Activated CD8-positive, alpha-beta memory T cell treated with anti-CD3 and anti-CD28 coated beads for 24 hours (primary cell): ENCODE data around the gene DFFB.
"Not testable (repeated sequence)": the region's sequence is repeated elsewhere in the genome, so short reads cannot be mapped to it uniquely, and the experiment has no call there.

Experiments used
- DNase-seq: peaks from one replicate; pipeline ENCODE4 v3.0.0-alpha.2; 2020

DFFB gene

DNA sequence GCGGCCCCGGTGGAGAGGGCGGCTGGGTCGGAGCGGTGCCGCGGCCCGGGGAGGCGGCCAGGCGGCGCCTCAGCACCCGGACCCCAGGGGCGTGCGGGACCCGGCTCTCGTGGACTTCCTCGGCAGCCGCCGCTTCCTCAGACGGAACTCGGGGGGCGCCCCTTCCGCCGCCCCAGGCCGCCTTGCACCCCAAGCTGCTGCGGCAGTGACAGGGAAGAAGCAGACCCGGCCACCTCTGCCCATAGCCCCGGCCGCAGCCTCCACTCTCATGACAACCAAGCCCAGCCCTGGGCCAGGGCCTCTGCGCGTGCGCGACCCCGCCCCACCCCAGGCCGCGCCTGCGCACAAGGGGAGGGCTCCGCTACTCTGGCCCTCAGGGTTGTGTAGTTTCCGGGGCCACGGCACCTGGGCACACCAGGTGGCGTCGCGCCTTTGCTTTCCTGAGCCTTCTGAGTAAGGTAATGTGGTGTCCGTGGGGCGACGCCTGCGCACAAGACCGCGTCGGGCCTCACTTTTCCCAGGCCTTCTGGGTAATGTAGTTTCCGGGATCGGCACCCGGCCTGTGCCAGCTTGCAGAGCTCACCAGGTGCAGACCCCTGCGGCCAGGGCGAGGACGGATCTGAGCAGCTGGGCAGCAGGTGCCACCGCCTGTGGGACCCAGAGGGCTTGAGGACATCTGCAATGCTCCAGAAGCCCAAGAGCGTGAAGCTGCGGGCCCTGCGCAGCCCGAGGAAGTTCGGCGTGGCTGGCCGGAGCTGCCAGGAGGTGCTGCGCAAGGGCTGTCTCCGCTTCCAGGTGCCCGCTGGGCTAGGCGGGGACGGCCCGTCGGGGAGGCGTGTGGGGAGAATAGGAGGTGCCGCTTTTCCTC is at the start of gene DFFB, which contains the start of gene CEP104:
DFFB (plus strand) TSS at position 554 of the 868 bp plus-strand sequence; CDS start at position 682, 128 bp downstream.
CEP104 (minus strand) TSS at position 289 of the 868 bp plus-strand sequence. CDS start 4,804 bp downstream, outside the sequence.
- DNase-seq = peak; percentile 98

- no peak for DNase-seq
Observed at GRCh38 chr1:3807769-3808168, 49.5 kb upstream of the DFFB start.

DNA sequence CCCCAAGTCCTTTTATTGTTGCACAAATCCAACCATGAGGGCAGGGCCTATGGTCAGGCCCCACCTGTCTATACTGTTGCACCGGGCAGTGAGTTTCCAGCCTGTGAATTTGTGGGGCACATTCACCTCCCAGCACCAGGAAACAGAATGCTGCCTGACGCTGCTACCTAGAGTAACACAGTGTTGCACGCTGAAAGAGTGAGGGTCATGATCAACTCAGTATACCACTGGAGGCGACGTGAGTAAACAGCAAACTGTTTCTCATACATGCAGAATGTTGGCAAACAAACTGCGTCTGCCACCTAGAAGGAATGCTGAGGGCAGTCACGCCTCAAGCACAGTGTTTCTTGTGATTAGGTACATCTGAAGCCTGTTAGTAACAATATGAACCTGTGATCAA is 47.6 kb upstream of the DFFB start:
- DNase-seq = no peak

- DNase-seq = not testable (repeated sequence)
Observed at GRCh38 chr1:3810149-3810761, 47.0 kb upstream of the DFFB start.

DNA sequence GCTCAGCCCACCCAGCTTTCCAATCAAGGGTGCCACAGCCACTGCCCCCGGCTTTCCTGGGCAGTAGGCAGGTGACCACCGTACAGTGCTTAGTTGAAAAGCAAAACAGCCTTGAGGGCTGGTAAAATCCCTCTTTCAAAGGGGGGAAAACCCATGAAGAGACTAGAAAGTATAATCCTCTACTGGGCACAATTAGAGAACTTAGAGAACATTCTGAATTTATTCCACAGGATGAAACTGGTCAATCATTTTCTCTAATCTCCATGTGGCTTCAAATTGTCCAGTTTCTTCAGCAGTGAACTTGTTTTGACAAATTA is 45.7 kb upstream of the DFFB start:
- no peak for DNase-seq

DNA sequence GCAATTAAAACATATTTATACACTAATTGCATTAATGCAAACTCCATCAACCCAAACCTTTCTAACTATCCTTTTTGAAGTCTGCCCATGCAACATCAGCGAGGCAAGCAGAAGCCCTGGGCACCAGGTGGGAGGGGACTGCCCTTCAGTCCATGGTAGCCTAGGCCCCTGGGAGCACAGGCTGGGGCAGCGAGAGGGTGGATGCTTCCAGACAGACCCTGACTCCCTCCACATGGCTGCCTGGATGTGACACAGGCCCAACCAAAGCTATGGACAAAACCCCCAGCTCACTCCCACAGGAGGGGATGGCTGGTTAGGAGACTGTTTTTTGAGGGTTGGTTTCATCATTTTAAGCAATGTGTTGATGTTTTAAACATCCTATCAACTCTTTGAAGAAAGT is 43.2 kb upstream of the DFFB start:
- no peak for DNase-seq

GRCh38 chr1:3814771-3815561 is 42.3 kb upstream of the DFFB start:
- no peak for DNase-seq

DNA sequence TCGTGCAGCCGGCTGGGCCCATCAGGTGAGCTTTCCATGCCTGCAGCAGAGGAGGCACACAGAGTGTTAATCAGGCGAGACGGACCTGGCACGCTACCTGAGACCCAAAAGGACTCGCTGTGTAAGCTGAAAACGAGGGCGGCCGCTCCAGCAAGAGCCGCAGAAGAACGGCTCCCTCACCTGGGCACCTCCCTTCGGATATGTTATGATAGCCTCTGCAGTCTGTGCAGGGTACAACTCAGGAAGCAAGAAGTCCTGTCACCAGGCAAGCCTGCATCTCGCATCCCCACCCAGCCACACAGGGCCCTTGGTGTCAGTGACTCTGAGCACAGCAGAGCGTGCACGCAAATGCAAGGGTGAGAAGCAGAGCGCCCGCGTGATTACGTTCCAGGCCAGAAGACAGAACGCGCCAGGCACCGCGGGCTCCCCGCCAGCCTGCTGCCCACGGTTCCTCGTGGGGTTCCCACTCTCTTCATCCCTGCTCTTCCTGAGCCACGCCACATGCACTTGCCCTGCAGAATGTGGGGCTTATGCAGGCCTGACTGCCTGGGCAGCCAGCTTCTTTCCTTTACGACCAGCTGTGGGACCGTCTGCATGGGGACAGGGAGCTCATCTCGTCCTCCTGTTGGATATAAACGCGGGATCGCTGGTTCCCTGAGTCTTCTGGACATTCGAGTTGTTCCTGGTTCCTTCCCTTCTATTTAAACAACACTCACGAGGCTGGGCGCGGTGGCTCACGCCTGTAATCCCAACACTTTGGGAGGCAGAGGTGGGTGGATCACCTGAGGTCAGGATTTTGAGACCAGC is 40.7 kb upstream of the DFFB start:
- DNase-seq = no peak

DNA sequence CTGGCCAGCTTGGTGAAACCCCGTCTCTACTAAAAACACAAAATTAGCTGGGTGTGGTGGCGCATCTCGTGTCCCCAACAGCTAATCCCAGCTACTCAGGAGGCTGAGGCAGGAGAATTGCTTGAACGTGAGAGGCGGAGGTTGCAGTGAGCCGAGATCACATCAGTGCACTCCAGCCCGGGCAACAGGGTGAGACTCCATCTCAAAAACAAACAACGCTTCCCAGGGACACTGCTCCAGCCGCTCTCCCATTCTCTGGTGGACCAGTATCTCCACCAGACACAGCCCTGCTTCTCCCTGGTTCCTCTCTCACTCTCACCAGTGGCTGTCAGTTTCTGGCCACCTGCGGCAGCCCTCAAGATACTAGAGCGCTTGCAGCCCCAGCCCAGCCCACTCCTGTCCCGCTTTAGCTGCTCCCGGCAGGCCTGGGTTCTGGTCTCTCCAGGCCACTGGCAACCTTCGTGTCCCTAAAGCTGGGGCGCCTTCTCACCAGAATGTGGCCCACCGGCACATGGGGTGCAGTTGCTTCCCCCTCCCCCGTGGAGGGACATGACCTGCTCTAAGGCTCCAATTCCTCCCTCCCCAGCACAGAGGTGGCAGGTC is 40.0 kb upstream of the DFFB start:
- no peak for DNase-seq

DNA sequence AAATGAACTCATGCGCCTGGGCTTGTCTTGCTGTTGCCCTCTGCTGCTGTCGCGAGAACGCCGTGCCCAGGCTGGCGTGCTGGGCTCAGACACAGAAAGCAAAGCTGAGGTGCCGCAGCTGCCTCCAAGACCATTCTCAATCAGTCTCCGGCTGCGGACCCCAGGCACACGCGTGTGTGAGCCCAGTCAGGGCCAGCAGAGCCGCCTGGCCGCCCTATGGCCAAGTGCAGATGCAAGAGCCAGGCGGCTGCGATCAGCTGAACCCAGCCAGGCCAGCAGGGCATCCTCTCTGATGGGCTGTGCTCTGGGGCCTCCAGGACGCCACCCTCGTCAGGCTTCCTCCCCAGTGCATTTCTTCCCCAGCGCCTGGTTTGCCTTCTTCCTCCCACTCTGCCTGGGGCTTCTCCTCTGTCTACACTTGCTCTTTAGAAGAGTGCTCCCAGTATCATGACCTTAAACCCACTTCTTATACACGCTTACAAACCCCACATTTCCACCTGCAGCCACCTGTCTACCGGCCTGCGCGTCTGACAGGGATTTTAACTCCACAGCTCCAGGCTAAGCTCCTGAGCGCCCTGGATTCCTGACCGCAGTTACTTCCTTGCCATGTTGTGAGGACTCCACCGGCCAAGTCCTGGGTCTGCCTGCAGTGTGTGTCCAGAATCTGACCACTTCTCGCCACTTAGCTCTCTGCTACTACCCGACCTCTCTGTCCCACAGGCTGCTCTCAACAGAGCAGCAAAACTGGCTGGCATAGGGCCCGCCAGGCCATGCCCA is 39.3 kb upstream of the DFFB start:
- DNase-seq = no peak

- no peak for DNase-seq
Observed at GRCh38 chr1:3819771-3820200, 37.5 kb upstream of the DFFB start.

- DNase-seq = no peak
Observed at GRCh38 chr1:3820316-3820715, 37.0 kb upstream of the DFFB start.

DNA sequence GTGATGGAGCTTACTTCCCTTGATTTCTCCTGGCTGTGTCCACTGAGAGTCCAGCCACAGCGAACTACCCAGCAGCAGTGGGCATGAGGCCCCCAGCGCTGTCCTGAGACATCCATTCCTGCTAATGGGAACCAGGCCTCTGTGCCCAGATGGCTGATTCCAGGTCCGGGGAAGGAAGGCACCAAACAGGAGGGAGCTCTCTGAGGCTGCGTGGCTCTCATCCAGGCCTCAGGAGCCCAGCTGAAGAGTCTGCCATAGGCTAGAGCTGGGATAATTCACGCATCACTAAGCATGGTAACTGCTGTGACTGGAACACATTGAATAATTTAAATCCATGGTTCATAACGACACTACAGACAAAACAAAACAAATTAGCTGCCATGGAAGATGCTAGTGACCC is 36.3 kb upstream of the DFFB start:
- no peak for DNase-seq

- no peak for DNase-seq
Observed at GRCh38 chr1:3821447-3821846, 35.8 kb upstream of the DFFB start.

DNA sequence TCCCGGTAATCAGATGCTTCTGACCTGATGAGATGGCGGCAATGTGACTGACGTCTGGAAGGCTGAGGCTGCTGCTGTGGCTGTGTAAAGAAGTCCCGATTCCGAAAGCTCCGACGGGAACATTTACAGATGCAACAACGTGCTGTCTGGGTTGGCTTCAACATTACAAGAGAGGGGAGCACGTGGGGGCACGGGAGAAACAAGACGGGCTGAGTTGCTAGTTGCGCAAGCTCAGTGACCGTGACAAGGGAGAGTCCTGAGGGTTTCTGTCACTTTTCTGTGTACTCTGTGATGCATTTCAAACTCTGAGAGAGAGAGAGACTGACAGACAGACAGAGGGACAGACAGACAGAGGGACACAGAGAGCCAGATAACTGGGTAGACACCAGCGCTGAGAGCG is 35.4 kb upstream of the DFFB start:
- DNase-seq = no peak

GRCh38 chr1:3822421-3822820 is 34.9 kb upstream of the DFFB start:
- DNase-seq = no peak

DNA sequence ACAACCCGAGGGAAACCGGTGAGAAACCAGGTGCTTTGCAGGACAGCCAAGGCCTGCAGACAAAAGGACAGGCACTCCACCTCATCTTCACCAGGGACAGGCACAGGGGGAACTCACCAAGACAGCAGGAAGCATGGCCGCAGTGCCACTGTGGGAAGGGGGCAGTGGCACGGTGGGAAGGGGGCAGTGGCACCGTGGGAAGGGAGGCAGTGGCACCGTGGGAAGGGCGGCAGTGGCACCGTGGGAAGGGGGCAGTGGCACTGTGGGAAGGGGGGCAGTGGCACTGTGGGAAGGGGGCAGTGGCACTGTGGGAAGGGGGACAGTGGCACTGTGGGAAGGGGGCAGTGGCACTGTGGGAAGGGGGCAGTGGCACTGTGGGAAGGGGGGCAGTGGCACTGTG is 32.6 kb upstream of the DFFB start:
- DNase-seq = no peak

DNA sequence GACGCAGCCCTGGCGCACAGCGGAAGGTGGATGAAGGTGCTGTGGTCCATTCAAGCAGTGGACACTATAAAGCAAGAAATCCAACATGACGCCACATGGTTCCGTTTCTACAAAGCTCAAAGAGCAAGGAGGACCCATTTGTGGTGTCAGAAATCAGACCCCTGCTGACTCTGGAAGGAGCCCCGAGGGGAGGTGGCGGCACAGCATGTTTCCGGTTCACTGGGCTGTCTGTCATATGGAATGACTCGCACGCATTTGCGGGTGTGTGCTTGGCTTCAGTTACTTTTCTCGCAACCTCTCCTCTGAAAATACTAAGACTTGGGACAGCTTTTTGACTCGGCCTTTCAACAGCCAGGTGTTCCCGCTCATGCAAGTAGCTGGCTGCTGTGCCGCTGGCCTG is 31.9 kb upstream of the DFFB start:
- no peak for DNase-seq

GRCh38 chr1:3827813-3828307 is 29.4 kb upstream of the DFFB start:
- DNase-seq = no peak

DNA sequence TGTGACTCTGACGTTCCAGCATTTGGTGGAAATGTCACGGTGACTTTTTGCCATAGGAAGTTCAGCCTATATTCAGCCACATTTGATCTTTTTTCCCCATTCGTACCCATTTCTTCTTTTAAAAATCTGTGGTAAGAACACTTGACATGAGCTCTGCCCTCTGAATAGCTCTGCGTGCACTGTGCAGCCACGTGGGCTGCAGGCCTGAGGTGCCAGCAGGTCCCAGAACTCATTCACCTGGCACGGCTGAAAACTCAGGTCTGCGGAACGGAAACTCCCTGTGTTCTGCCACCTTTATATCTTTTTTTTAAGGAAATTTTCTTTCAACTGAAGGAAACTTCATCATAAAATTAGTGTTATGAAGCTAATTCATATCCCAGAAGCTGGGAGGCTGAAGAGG is 28.9 kb upstream of the DFFB start:
- DNase-seq = no peak

DNA sequence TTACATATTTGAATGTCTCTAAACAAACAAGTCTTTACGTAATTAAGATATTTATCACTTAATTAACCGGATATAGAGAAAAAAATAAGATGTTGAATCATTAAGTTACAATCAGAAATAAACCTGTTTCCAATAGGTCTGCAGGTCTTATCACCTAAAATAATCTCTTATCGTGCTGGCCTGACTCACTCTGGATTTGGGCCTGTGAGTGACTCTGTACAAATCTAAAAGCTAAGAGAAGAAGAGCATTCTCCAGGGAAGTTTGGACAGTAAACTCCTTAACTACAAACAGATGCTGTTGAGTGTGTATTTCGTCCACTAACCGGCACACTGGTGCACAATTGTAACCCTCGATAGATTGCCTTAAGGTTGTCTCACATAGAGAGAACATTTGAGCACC is 25.6 kb upstream of the DFFB start:
- DNase-seq = no peak
